Epithelial cell of esophagus (primary cell): ENCODE data around the gene TMOD3.

Source experiments
- DNase-seq: peaks from one replicate; pipeline ENCODE4 v3.0.0; 2010; ENCODE audit warnings: low read depth
- H3K4me3 ChIP-seq: 2 replicates; pipeline ENCODE4 v1.5.1; 2011; ENCODE audit warnings: mild to moderate bottlenecking, low read length, control low read depth
- TF ChIP-seq, protein P1 (sequence below): IDR thresholded peaks from 2 replicates; pipeline ENCODE4 v1.5.1; 2011; ENCODE audit warnings: low read depth, mild to moderate bottlenecking, low read length, control low read depth, inconsistent platforms; ENCODE audit not compliant: insufficient read depth; ENCODE audit errors: missing control alignments

The TMOD3 gene

GRCh38 chr15:51861557-51862359 lies 32.3 kb downstream of the TMOD3 start:
- TF ChIP-seq, protein P1, sequence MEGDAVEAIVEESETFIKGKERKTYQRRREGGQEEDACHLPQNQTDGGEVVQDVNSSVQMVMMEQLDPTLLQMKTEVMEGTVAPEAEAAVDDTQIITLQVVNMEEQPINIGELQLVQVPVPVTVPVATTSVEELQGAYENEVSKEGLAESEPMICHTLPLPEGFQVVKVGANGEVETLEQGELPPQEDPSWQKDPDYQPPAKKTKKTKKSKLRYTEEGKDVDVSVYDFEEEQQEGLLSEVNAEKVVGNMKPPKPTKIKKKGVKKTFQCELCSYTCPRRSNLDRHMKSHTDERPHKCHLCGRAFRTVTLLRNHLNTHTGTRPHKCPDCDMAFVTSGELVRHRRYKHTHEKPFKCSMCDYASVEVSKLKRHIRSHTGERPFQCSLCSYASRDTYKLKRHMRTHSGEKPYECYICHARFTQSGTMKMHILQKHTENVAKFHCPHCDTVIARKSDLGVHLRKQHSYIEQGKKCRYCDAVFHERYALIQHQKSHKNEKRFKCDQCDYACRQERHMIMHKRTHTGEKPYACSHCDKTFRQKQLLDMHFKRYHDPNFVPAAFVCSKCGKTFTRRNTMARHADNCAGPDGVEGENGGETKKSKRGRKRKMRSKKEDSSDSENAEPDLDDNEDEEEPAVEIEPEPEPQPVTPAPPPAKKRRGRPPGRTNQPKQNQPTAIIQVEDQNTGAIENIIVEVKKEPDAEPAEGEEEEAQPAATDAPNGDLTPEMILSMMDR, result no peak
- H3K4me3 ChIP-seq, result no peak overlapping the region
- DNase-seq, result peak; percentile 73

GRCh38 chr15:51863131-51863530 lies 33.7 kb downstream of the TMOD3 start:
- TF ChIP-seq, protein P1, result no peak
- no peak for DNase-seq
- no peak overlapping the region for H3K4me3 ChIP-seq

GRCh38 chr15:51864408-51865056 lies 35.1 kb downstream of the TMOD3 start:
- peak; percentile 98 for DNase-seq
- TF ChIP-seq, protein P1, result no peak
- no peak overlapping the region for H3K4me3 ChIP-seq

DNA sequence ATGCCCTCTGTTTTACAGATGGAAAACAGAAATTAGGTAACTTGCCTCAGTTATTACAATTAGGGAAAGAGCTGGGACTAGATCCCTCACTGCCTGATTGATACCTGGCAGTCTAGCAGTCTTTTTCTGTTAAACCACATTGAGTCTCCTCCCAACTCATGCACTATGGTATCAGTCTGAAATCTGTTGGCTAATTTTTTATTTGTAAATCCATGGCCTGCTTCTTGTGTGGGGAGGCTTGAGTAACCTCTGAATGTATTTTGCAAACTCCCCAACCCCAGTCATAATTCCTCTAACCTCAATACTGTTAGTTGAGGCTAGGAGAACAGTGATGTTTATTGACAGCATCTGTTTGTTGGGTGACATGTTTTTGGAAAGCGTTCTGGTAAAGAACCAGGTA lies 35.9 kb downstream of the TMOD3 start:
- DNase-seq, result no peak
- H3K4me3 ChIP-seq, result no peak overlapping the region
- TF ChIP-seq, protein P1, result no peak

GRCh38 chr15:51866161-51866560 lies 36.7 kb downstream of the TMOD3 start:
- DNase-seq, result no peak
- TF ChIP-seq, protein P1, result no peak
- H3K4me3 ChIP-seq, result no peak overlapping the region

GRCh38 chr15:51866751-51867150 lies 37.3 kb downstream of the TMOD3 start:
- no peak for DNase-seq
- TF ChIP-seq, protein P1, result no peak
- no peak overlapping the region for H3K4me3 ChIP-seq
